Endothelial cell of coronary artery (primary cell): ENCODE data around the gene ADAM20. TPM values are rescaled to one million over a fixed set of nuclear protein-coding genes. Genes with fewer than 3 reads are reported as not detected.

ENCODE experiments used
- total RNA-seq: library from RNA; depleted of rRNA; stranded (reverse); fragments of >200 nt; gene quantifications from 2 replicates; pipeline ENCODE4 v1.2.3, GENCODE V29; 2014

ADAM20 gene
- total RNA-seq = 0.45 and 1.2 TPM in 2 replicates

GRCh38 chr14:70534904-70535303 lies at the start of gene ADAM20:
ADAM20 (minus strand) TSS chr14:70535004; CDS start chr14:70524757, 10,247 bp downstream.

Other genes starting within 250 kb of the ADAM20 start
- 31.6 and 43.7 TPM in 2 replicates for gene COX16, start 175.3 kb downstream of the ADAM20 start, total RNA-seq
- gene SYNJ2BP, start 117.9 kb downstream of the ADAM20 start, total RNA-seq = 15.4 and 15.5 TPM in 2 replicates
- 0.18 and 0.38 TPM in 2 replicates for gene ADAM21, start 82.8 kb downstream of the ADAM20 start, total RNA-seq
- gene MED6, start 65.7 kb upstream of the ADAM20 start, total RNA-seq = 19.9 and 21.3 TPM in 2 replicates
- under 0.01 TPM in 2 replicates for gene TTC9, start 106.9 kb upstream of the ADAM20 start, total RNA-seq